ENCODE results near the gene NMT2.
A peak's percentile ranks its signal among the peaks of the same experiment; 100 is the strongest.

Gene NMT2

GRCh38 chr10:15137636-15138035 lies 30.9 kb downstream of the NMT2 start:
- no peak for DNase-seq

DNA sequence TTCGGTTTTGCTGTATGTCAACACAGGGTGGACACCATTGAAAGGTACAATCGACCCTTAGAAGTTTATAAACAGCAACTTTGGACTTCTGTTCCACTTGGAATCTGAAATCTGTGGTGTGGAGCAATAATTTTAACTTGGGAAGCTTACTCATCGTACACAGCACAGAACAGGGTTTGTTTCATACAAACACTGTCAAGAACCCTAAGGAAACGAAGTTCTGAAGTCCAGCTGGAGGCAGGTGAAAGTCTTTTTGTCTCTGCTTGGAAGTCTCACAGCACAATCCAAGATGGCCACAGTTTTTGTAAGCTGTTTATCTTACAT lies 31.5 kb downstream of the NMT2 start:
- DNase-seq: no peak

- no peak for DNase-seq
Observed at GRCh38 chr10:15136129-15137035, 32.1 kb downstream of the NMT2 start.

GRCh38 chr10:15131330-15131729 lies 37.2 kb downstream of the NMT2 start:
- DNase-seq: no peak

DNA sequence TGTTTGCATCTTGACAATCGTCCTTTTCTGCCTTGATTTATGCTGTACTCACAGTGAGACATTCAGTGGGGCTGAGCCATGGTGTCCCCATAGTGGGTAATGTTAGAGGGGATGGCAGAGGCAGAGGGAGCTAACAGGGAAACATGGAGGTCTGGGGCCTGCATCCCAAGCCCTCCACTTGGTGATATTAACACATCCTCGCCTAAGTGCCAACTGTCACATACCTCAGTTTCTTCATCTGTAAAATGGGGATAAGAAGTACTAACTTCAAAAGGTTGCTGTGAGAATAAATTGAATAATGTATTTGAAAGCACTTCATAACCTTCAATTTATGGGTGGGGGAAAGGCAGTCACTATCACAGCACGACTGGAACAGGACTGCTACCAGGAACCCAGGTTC lies 43.6 kb downstream of the NMT2 start:
- no peak for DNase-seq

DNA sequence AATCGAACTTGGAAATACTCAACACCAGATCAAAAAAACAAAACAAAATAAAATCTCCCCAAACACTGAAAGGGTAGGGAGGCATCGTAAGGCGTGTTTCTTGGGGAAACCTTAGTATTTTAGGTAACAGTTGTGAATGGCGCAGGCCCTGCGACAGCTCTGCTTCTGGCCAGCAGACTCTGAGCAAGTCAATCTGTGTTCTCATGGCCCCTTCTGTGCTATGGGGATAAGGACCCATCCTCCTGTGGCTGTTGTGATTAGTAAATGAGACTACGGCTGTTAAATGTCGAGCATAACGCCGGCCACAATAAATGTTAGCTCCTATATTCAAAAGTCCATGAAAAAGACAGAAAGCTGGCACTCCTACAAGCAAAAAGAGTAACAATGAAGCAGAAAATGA lies 44.3 kb downstream of the NMT2 start:
- no peak for DNase-seq

DNA sequence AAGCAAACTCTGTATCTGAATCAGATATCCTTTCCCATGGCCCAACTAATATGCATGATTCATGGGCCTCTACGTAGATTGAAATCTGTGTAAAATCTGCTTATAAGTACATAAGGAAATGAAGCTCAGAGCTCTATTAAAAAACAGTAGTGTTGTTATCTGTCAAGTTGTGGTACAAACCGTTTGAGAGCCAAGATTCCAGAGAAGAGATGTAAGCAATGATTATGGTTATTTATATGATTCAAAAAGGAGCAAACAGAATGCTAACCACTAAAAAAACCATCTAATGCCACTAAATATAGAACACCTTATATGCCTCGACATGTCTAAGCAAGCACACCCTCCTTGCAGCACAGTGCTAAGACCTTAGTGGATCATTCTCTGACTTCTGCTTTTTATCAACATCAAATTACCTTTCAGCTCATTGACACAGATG lies 44.7 kb downstream of the NMT2 start:
- no peak for DNase-seq

- no peak for DNase-seq
Observed at GRCh38 chr10:15122477-15123030, 45.9 kb downstream of the NMT2 start.

- no peak for DNase-seq
Observed at GRCh38 chr10:15121707-15122106, 46.8 kb downstream of the NMT2 start.

DNA sequence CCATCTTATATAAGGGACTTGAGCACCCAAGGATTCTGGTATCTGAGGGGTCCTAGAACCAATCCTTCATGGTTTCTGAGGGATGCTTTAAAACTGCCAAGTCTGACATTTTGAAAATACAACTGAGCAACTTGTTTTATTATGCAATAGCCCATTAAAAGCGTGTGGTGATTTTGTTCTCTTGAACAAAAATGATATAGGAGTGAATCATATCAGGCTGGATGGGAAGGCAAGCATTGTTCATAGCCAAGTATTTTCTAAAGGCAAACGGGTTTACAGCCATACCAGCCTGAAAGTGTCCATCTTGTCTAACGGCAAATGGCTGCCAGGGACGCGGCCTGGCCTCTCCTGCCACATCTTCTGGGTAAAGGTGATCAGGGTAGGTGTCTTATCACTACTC lies 48.0 kb downstream of the NMT2 start:
- no peak for DNase-seq

DNA sequence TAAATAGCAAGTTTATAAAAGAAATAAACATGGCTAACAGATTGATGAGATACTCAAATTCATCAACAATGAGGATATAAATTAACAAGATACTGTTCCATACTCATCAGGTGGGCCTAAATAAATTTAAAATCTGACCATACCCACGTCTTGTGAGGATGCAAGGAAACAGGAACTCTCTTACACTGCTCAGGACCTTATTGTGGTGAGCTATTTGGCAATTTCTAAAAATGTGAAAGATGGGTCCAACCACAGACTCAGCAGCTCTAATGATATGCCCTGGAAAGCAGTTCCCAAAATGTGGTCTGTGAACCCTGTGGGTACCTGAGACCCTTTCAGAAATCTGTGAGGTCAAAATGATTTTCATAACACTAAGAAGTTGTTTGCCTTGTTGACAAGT lies 49.9 kb downstream of the NMT2 start:
- no peak for DNase-seq

DNA sequence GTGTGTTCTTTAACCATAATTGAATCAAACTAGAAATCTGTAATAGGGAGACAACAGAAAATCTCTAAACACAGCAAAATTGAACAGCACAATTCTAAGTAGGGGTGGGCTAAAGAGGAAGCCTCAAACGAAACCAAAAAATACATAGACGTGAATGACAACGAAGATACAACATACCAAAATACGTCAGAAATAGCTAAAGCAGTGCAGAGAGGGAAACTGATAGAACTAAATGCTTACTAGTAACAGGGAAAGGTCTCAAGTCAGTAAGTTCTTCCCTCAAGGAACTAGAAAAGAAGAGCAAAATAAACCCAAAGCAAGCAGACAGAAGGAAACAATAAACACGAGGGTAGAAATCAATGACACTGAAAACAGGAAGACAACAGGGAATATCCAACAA lies 52.3 kb downstream of the NMT2 start:
- DNase-seq: no peak

- no peak for DNase-seq
Observed at GRCh38 chr10:15113766-15114165, 54.7 kb downstream of the NMT2 start.

DNA sequence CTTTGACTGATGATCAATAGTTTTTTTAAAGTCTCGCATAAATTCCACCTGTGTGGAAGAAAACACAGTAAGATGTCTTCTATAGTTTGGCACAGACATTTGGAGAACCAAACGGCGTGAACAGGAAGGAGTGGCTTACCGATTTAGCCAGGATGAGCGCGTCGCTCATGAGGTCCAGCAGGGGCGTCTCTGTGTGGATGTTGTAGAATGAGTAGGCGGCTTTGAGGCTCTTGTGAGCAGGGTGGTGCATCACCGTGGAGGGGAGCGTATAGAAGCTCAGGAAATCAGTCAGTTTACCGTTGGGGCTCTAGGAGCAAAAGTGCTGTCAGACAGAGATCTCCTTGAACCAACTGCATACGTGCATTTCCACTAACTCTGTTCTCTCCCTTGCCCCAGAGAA lies 55.8 kb downstream of the NMT2 start:
- DNase-seq: no peak

- DNase-seq: peak; percentile 13
Observed at GRCh38 chr10:15106352-15107013, 62.0 kb downstream of the NMT2 start.

GRCh38 chr10:15103513-15103912 lies 65.0 kb downstream of the NMT2 start:
- no peak for DNase-seq

DNA sequence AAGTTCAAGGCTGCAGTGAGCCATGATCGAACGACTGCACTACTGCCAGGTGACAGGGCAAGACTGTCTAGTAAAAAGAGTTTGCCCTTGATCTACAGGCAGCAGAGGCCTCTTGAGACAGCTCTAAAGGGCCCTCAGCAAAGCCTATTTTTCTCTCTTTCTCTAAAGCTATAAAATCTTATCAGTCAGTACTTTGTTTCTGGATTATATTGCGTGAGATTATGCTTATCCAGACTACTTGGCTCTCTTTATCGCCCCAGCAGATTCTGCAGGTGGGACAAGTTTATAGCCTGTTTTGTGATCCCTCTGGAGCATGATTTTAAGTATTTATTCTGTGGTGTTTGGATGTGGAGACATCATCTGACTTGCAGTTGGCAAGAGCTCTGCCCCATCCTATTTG lies 68.6 kb downstream of the NMT2 start:
- no peak for DNase-seq

GRCh38 chr10:15097011-15097812 lies 71.3 kb downstream of the NMT2 start, which contains the start of gene RPP38:
Gene RPP38 (plus strand): TSS chr10:15097355. CDS start chr10:15103315, 5,960 bp downstream.
- peak; percentile 87 for DNase-seq

DNA sequence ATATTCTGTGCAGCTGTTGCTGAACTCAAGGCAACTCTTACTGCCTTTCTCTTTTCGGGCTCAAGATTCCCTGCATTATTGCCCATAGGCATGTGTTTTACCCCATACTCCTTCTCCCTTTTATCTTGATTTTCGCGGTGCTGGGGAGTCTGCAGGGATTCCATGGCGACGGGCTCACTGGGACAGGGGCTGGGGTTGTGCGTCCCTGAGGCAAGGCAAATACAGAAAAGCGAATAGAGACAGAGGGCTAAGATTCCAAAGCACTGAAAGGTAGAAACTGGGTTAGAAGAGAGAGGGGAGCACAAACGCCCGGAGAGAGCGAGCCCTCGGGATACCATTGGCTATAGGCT lies 71.9 kb downstream of the NMT2 start:
- DNase-seq: no peak

- DNase-seq: no peak
Observed at GRCh38 chr10:15092855-15093408, 75.6 kb downstream of the NMT2 start.

DNA sequence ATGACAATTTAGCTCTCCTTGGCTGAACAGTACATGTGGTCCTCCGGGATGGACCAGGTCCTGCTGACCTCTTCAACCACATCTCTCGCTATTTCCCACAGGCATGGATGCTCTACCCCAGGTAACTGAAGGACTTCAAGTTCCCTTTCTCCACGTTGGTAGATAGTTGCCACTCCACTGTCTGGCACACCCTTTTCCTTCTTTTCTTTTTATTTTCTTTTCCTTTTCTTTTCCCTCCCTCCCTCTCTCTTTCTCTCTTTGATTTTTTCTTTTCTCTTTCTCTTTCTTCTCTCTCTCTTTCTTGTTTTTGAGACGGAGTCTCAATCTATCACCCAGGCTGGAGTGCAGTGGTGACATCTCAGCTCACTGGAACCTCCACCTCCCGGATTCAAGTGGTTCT lies 77.1 kb downstream of the NMT2 start:
- DNase-seq: no peak

- peak; percentile 71 for DNase-seq
Observed at GRCh38 chr10:15088428-15089261, 79.8 kb downstream of the NMT2 start, which contains the start of gene ACBD7. Gene ACBD7 (minus strand): TSS chr10:15088776. CDS start chr10:15088728, 48 bp downstream.
